IMR-90 (cell line): Measurements from ENCODE around the gene PRKAG1.

Source experiments
- BHLHE40 ChIP-seq: fragments of 150-350 bp; IDR thresholded peaks from 2 replicates; pipeline ENCODE4 v1.6.1; 2016; ENCODE audit warnings: mild to moderate bottlenecking, low read depth, low read length
- CEBPB ChIP-seq: IDR thresholded peaks from 2 replicates; pipeline ENCODE4 v1.6.1; 2012; ENCODE audit warnings: low read depth, low read length, improper control_type of control experiment
- CTCF ChIP-seq: conservative IDR thresholded peaks from 2 replicates; pipeline ENCODE4 v1.5.1; 2012; ENCODE audit warnings: mild to moderate bottlenecking, low read depth, low read length, improper control_type of control experiment
- FOS ChIP-seq: fragments of 150-350 bp; IDR thresholded peaks from 2 replicates; pipeline ENCODE4 v1.6.1; 2016; ENCODE audit warnings: low read depth, low read length
- MAZ ChIP-seq: IDR thresholded peaks from 2 replicates; pipeline ENCODE4 v1.6.1; 2012; ENCODE audit warnings: low read depth, mild to moderate bottlenecking, low read length, improper control_type of control experiment, moderate library complexity, borderline replicate concordance
- NFE2L2 ChIP-seq: fragments of 150-350 bp; IDR thresholded peaks from 2 replicates; pipeline ENCODE4 v1.6.1; 2016; ENCODE audit warnings: low read depth, mild to moderate bottlenecking, low read length
- POLR2A ChIP-seq: IDR thresholded peaks from 2 replicates; pipeline ENCODE4 v1.6.1; 2012; ENCODE audit warnings: mild to moderate bottlenecking, low read depth, low read length
- RAD21 ChIP-seq: IDR thresholded peaks from 2 replicates; pipeline ENCODE4 v1.6.1; 2012; ENCODE audit warnings: low read length, improper control_type of control experiment
- RCOR1 ChIP-seq: IDR thresholded peaks from 2 replicates; pipeline ENCODE4 v1.6.1; 2012; ENCODE audit warnings: mild to moderate bottlenecking, low read length, improper control_type of control experiment; ENCODE audit not compliant: insufficient replicate concordance
- RFX5 ChIP-seq: IDR thresholded peaks from 2 replicates; pipeline ENCODE4 v1.8.0; 2012; ENCODE audit warnings: low read depth, mild to moderate bottlenecking, low read length, moderate library complexity
- SMC3 ChIP-seq: fragments of 150-350 bp; IDR thresholded peaks from 2 replicates; pipeline ENCODE4 v1.6.1; 2016; ENCODE audit warnings: low read depth, mild to moderate bottlenecking, antibody characterized with exemption, low read length, moderate library complexity

- TF ChIP-seq BHLHE40, result peak; percentile 36
- no peak for TF ChIP-seq CTCF
- TF ChIP-seq RCOR1, result no peak
- no peak for TF ChIP-seq POLR2A
- no peak for TF ChIP-seq FOS
- no peak for TF ChIP-seq RFX5
- TF ChIP-seq SMC3, result no peak
- TF ChIP-seq MAZ, result no peak
- no peak for TF ChIP-seq CEBPB
- TF ChIP-seq NFE2L2, result no peak
- TF ChIP-seq RAD21, result no peak
These were observed 37.4 kb downstream of the PRKAG1 start for GRCh38 chr12:48980953-48981756.
